ENCODE measurements around the gene DTL. TPM values are rescaled to one million over a fixed set of nuclear protein-coding genes. Genes with fewer than 3 reads are reported as not detected.

DTL gene
- total RNA-seq, 1 experiment from 2014 or later: 22.5 TPM

DNA sequence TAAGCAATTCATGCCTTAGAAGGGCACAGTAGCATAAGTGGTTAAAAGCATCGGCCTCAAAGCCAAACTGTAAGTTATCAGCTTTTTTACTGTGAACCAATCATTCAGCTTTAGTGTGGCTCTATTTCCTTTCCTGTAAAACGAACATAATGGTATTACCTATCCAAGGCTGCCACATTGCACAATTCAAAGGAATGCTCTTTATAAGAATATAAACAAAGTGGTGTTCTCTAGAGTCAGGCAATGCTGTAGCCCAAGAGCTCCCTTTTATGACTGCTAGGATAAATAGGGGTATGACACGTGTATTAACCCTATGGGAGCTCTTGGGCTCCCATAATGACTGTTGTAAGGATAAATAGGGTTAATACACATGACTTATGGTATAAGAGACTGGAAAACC is 25.5 kb upstream of the DTL start:
- no peak for DNase-seq
- TF ChIP-seq, protein P1, sequence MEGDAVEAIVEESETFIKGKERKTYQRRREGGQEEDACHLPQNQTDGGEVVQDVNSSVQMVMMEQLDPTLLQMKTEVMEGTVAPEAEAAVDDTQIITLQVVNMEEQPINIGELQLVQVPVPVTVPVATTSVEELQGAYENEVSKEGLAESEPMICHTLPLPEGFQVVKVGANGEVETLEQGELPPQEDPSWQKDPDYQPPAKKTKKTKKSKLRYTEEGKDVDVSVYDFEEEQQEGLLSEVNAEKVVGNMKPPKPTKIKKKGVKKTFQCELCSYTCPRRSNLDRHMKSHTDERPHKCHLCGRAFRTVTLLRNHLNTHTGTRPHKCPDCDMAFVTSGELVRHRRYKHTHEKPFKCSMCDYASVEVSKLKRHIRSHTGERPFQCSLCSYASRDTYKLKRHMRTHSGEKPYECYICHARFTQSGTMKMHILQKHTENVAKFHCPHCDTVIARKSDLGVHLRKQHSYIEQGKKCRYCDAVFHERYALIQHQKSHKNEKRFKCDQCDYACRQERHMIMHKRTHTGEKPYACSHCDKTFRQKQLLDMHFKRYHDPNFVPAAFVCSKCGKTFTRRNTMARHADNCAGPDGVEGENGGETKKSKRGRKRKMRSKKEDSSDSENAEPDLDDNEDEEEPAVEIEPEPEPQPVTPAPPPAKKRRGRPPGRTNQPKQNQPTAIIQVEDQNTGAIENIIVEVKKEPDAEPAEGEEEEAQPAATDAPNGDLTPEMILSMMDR (conservative IDR thresholded peaks at IDR 0.05): no peak
- no peak for TF ChIP-seq EZH2 (IDR thresholded peaks at IDR 0.05; ENCODE audit: low read depth)
- Histone ChIP-seq H2AFZ (no peak overlapping the region), H3K9me3 (ENCODE audit: insufficient read depth, low read depth) (no peaks in the 10 kb centered on the region), H4K20me1 (ENCODE audit: insufficient read depth) (no peaks in the 10 kb centered on the region), H3K4me2 (no peak overlapping the region), H3K4me1 (replicated peaks; ENCODE audit: insufficient read depth) (peaks cover 9% of the 10 kb centered on the region; the same call in 1 of the 2 replicates), H3F3A (ENCODE audit: insufficient read depth, low read depth) (peaks cover 12% of the 10 kb centered on the region), H3K9me2 (ENCODE audit: insufficient read depth) (no peaks in the 10 kb centered on the region), H3K36me3 (ENCODE audit: low read depth) (0 out of 2 replicates have a peak, but pooled peaks cover 3% of the 10 kb centered on the region), H3K27me3 (ENCODE audit: insufficient read depth, low read depth) (no peaks in the 10 kb centered on the region), H3K79me2 (ENCODE audit: low read depth) (no peaks in the 10 kb centered on the region), H3K4me3 (no peak overlapping the region), H3K27ac (no peak overlapping the region)
- ChIA-PET CTCF (interaction anchor here (1.6 kb wide), 1 partner anchor 329 kb away, joined by 3 read pairs; no protein-coding TSS in a partner anchor), POLR2A (ENCODE audit: unreplicated experiment) (no interaction called here)
- intact Hi-C loops (cut with micrococcal nuclease; ENCODE audit: unreplicated experiment): loop anchor here (5.0 kb wide), 3 partner anchors 178 to 447 kb away; partner anchors contain the start of gene LPGAT1
- no TSS peak for BruUV-seq (replicated peaks)

DNA sequence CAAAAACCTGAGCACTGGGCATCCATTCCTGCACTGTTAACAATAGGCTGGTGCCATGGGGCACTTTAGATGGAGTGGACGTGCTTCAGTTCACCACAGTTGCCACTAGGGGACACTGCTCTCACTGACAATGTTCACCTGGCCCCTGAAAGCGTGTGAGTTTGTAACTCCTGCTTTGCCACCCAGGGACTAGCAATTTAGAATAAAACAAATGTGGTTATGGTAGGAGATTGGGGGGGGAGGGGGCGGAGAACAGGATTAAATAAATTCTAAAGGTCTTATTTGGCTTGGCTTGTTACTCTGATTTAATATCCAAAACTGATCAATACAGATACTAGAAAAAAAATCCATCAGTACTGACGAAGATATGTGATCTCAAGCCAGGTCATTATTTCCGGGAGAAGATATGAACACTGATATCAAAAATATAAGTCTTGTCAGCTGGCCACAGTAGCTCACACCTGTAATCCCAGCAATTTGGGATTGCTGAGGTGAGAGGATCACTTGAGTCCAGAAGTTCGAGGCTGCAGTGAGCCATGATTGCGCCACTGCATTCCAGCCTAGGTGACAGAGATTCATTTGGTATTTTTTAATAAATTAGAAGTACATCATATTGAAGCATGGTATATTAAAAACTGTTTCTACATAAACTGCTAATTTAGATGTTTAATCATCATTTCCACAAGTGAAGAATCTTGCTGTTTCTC is 23.4 kb upstream of the DTL start:
- 0 out of 2 replicates have a peak, but pooled peaks cover 8% of the 10 kb centered on the region for H3K36me3 ChIP-seq (ENCODE audit: low read depth)
- H3K9me2 ChIP-seq (ENCODE audit: insufficient read depth): no peaks in the 10 kb centered on the region
- H3K4me3 ChIP-seq: no peak overlapping the region
- peak; percentile 49 to 53 for DNase-seq
- intact Hi-C loops (cut with micrococcal nuclease; ENCODE audit: unreplicated experiment): loop anchor here (1.0 to 5.0 kb wide), 4 partner anchors 23 to 445 kb away; partner anchors contain the start of genes DTL, INTS7 and LPGAT1
- no peak overlapping the region for H3K27ac ChIP-seq
- POLR2A ChIA-PET (ENCODE audit: unreplicated experiment): no interaction called here
- H3K4me1 ChIP-seq (replicated peaks; ENCODE audit: insufficient read depth): peaks cover 9% of the 10 kb centered on the region; the same call in 1 of the 2 replicates
- CTCF ChIA-PET: interaction anchor here (0.8 to 1.0 kb wide), 2 partner anchors 15 to 18 kb away, joined by 3 to 4 read pairs; no protein-coding TSS in a partner anchor
- TF ChIP-seq, protein P1 (conservative IDR thresholded peaks at IDR 0.05): peak; percentile 93
- TF ChIP-seq EZH2 (IDR thresholded peaks at IDR 0.05; ENCODE audit: low read depth): no peak
- no peak overlapping the region for H3K4me2 ChIP-seq
- H3K27me3 ChIP-seq (ENCODE audit: insufficient read depth, low read depth): no peaks in the 10 kb centered on the region
- no peaks in the 10 kb centered on the region for H4K20me1 ChIP-seq (ENCODE audit: insufficient read depth)
- no peak overlapping the region for H2AFZ ChIP-seq
- no TSS peak for BruUV-seq (replicated peaks)
- no peaks in the 10 kb centered on the region for H3K79me2 ChIP-seq (ENCODE audit: low read depth)
- H3K9me3 ChIP-seq (ENCODE audit: insufficient read depth, low read depth): no peaks in the 10 kb centered on the region
- H3F3A ChIP-seq (ENCODE audit: insufficient read depth, low read depth): peaks cover 12% of the 10 kb centered on the region

DNA sequence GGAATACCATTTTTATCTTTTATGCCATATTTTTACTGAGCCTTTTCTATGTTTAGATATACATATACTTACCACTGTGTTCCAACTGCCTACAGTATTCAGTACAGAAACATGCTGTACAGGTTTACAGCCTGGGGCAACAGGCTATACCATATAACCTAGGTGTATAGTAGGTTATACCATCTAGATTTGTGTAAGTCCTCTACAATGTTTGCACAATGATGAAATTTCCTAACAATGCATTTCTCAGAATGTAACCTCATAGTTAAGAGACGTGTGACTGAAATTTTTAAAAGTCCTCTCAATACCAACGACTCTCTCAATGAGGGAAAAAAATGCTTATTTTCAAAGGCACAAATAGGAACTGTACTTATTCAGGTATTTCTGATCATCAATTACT is 21.9 kb upstream of the DTL start:
- no peak overlapping the region for H2AFZ ChIP-seq
- H3K36me3 ChIP-seq (ENCODE audit: low read depth): 0 out of 2 replicates have a peak, but pooled peaks cover 8% of the 10 kb centered on the region
- H3K9me2 ChIP-seq (ENCODE audit: insufficient read depth): no peaks in the 10 kb centered on the region
- no peaks in the 10 kb centered on the region for H3K9me3 ChIP-seq (ENCODE audit: insufficient read depth, low read depth)
- peaks cover 12% of the 10 kb centered on the region for H3F3A ChIP-seq (ENCODE audit: insufficient read depth, low read depth)
- no TSS peak for BruUV-seq (replicated peaks)
- peak in 1 of 2 experiments; percentile 70 for DNase-seq
- H3K4me1 ChIP-seq (replicated peaks; ENCODE audit: insufficient read depth): peaks cover 9% of the 10 kb centered on the region; the same call in 1 of the 2 replicates
- POLR2A ChIA-PET (ENCODE audit: unreplicated experiment): no interaction called here
- H3K4me2 ChIP-seq: no peak overlapping the region
- peak overlapping the region; percentile 35 for H3K27ac ChIP-seq
- H3K4me3 ChIP-seq: no peak overlapping the region
- CTCF ChIA-PET: interaction anchor here (0.6 to 1.3 kb wide), 3 partner anchors 21 to 998 kb away, joined by 4 to 7 read pairs (median 6); partner anchors contain the start of genes DTL and INTS7
- H3K79me2 ChIP-seq (ENCODE audit: low read depth): no peaks in the 10 kb centered on the region
- H4K20me1 ChIP-seq (ENCODE audit: insufficient read depth): no peaks in the 10 kb centered on the region
- intact Hi-C loops (cut with micrococcal nuclease; ENCODE audit: unreplicated experiment): loop anchor here (5.0 kb wide), 3 partner anchors 181 to 444 kb away; partner anchors contain the start of gene LPGAT1
- H3K27me3 ChIP-seq (ENCODE audit: insufficient read depth, low read depth): no peaks in the 10 kb centered on the region
- TF ChIP-seq, protein P1 (conservative IDR thresholded peaks at IDR 0.05): no peak
- no peak for TF ChIP-seq EZH2 (IDR thresholded peaks at IDR 0.05; ENCODE audit: low read depth)
